ENCODE data around the gene SEMA3G. TPM values are rescaled to one million over a fixed set of nuclear protein-coding genes. Genes with fewer than 3 reads are reported as not detected.

Gene SEMA3G
- total RNA-seq, 4 donors from 2014 or later: 6.7 to 33.9 (median 20.3) TPM

- Histone ChIP-seq H3K27me3 (no peaks in the 10 kb centered on the region), H3K9me3 (no peaks in the 10 kb centered on the region), H3K36me3 (peaks cover 0 to 69% of the 10 kb centered on the region in 2 donors), H3K4me3 (no peak overlapping the region), H3K4me1 (peaks cover 0 to 54% (median 11%) of the 10 kb centered on the region in 3 donors), H3K27ac (peak overlapping the region in 1 of 4 donors; percentile 2)
- 49 to 53% methylated on average over 9 to 10 of the region's 26 CpGs for WGBS, 2 donors (ENCODE audit: low coverage in 1 of 2)
- ATAC-seq: peak; percentile 52
- TF ChIP-seq, protein P1, sequence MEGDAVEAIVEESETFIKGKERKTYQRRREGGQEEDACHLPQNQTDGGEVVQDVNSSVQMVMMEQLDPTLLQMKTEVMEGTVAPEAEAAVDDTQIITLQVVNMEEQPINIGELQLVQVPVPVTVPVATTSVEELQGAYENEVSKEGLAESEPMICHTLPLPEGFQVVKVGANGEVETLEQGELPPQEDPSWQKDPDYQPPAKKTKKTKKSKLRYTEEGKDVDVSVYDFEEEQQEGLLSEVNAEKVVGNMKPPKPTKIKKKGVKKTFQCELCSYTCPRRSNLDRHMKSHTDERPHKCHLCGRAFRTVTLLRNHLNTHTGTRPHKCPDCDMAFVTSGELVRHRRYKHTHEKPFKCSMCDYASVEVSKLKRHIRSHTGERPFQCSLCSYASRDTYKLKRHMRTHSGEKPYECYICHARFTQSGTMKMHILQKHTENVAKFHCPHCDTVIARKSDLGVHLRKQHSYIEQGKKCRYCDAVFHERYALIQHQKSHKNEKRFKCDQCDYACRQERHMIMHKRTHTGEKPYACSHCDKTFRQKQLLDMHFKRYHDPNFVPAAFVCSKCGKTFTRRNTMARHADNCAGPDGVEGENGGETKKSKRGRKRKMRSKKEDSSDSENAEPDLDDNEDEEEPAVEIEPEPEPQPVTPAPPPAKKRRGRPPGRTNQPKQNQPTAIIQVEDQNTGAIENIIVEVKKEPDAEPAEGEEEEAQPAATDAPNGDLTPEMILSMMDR (IDR thresholded peaks at IDR 0.05): peak in 3 of 4 experiments; percentile 71 to 81 (median 73)
- TF ChIP-seq POLR2A (IDR thresholded peaks at IDR 0.05): no peak
Observed at GRCh38 chr3:52471371-52472238, 26.7 kb upstream of the SEMA3G start.

DNA sequence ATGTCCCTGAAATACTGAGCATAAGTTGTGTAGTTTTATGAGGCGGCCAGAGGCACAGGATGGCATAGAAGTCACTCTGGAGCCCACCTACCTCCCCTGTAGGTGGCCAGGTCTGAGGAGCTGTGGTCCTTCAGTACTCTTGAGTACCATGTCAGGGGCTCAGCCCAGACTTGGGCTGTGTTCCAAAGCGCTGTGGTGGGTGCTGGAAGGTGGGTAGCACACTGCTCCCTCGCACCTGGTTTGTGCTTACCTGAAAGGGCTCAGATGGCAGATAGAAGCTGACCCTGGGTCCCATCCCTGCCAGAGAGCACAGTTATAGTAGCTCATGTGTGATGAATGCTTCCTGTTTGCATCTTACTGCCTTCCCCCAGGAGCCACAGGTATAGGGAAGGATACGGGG lies 26.0 kb upstream of the SEMA3G start:
- Histone ChIP-seq H3K4me3 (no peak overlapping the region), H3K9me3 (no peaks in the 10 kb centered on the region), H3K4me1 (peaks cover 0 to 61% (median 11%) of the 10 kb centered on the region in 3 donors), H3K27ac (peak overlapping the region in 2 of 4 donors; percentile 2 to 56), H3K36me3 (peaks cover 0 to 66% of the 10 kb centered on the region in 2 donors), H3K27me3 (no peaks in the 10 kb centered on the region)
- no peak for TF ChIP-seq POLR2A (IDR thresholded peaks at IDR 0.05)
- TF ChIP-seq POLR2AphosphoS5 (IDR thresholded peaks at IDR 0.05): no peak
- TF ChIP-seq, protein P1 (IDR thresholded peaks at IDR 0.05): no peak
- no peak for TF ChIP-seq EP300 (IDR thresholded peaks at IDR 0.05)
- ATAC-seq: no peak
- 100% methylated on average over 1 of the region's 4 CpGs; no CpG with 5 or more reads in 1 of the 2 donors for WGBS, 2 donors (ENCODE audit: low coverage in 1 of 2)

DNA sequence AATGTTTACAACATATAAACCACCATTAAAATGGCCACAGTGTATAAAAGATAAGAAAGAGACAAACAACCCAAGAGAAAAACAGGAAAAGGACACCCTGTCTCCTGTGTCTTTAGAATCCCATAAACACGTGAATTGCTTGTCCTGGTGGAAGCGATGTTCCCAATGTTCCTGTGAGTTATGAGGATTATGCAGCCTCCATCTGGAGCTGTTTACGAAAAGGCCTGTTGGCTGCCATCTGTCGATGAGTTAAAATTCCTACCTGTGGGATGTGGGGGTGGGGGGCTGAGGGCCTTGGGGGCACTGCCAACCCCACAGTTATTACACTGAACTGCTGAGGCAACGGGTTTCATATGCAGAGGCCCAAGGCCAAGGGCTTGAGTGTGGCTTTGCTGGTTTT lies 24.1 kb upstream of the SEMA3G start:
- H3K27me3 ChIP-seq: no peaks in the 10 kb centered on the region
- no peak overlapping the region for H3K4me3 ChIP-seq
- ATAC-seq: no peak
- peak overlapping the region in 2 of 4 donors; percentile 56 to 59 for H3K27ac ChIP-seq
- H3K36me3 ChIP-seq: peaks cover 0 to 66% of the 10 kb centered on the region in 2 donors
- 60 to 64% methylated on average over 1 to 2 of the region's 5 CpGs for WGBS, 2 donors (ENCODE audit: low coverage in 1 of 2)
- no peaks in the 10 kb centered on the region for H3K9me3 ChIP-seq
- TF ChIP-seq POLR2AphosphoS5 (IDR thresholded peaks at IDR 0.05) (no peak), EP300 (IDR thresholded peaks at IDR 0.05) (no peak), POLR2A (IDR thresholded peaks at IDR 0.05) (no peak)
- TF ChIP-seq, protein P1 (IDR thresholded peaks at IDR 0.05): no peak
- H3K4me1 ChIP-seq: peaks cover 0 to 71% (median 11%) of the 10 kb centered on the region in 3 donors

GRCh38 chr3:52468336-52468735 lies 23.4 kb upstream of the SEMA3G start:
- H3K9me3 ChIP-seq: no peaks in the 10 kb centered on the region
- peaks cover 0 to 71% (median 11%) of the 10 kb centered on the region in 3 donors for H3K4me1 ChIP-seq
- H3K36me3 ChIP-seq: peaks cover 0 to 66% of the 10 kb centered on the region in 2 donors
- H3K4me3 ChIP-seq: no peak overlapping the region
- peak; percentile 17 for ATAC-seq
- WGBS, 2 donors (ENCODE audit: low coverage in 1 of 2): 33 to 62% methylated on average over 4 to 5 of the region's 9 CpGs
- H3K27me3 ChIP-seq: no peaks in the 10 kb centered on the region
- H3K27ac ChIP-seq: peak overlapping the region in 3 of 4 donors; percentile 21 to 59 (median 56)
- TF ChIP-seq, protein P1 (IDR thresholded peaks at IDR 0.05): no peak
- TF ChIP-seq POLR2AphosphoS5 (IDR thresholded peaks at IDR 0.05) (no peak), POLR2A (IDR thresholded peaks at IDR 0.05) (no peak), EP300 (IDR thresholded peaks at IDR 0.05) (no peak)

Data from gastroesophageal sphincter (tissue), 4 donors.